ENCODE results near the gene KIF26B. TPM values are rescaled to one million over a fixed set of nuclear protein-coding genes. Genes with fewer than 3 reads are reported as not detected.

KIF26B gene
- total RNA-seq, 6 experiments from 2014 or later: 0.31 to 0.55 (median 0.35) TPM

DNA sequence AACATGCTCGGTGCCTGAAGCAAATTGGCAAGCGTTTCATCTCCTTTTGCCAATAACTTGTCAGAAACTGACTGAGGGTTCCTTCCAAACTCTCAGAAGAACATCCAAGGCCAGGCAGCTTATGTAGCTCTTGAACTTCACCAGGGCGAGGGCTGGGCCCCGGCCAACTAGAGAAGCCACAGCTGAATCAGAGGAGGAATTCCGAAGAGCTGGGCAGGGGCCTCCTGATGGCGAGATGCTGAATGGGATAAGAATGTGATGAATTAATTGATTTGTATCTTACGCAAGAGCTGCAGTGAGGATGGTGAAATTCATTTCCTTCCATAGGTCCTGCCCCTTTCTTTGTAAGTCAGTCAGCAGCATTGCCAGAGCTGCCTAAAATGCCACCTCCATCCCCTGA, 345.8 kb downstream of the KIF26B start:
- WGBS (ENCODE audit: insufficient coverage, low coverage, low lambda C conversion rate, missing lambda C conversion rate): 61% methylated on average over 3 of the region's 7 CpGs
- intact Hi-C loops (cut with DNase I): no loop called here
- Histone ChIP-seq H3K36me3 (no peaks in the 10 kb centered on the region), H3K27ac (no peak overlapping the region), H3K4me1 (no peaks in the 10 kb centered on the region), H3K9me3 (no peaks in the 10 kb centered on the region), H3K4me3 (no peak overlapping the region), H3K27me3 (no peaks in the 10 kb centered on the region)
- TF ChIP-seq, protein P1, sequence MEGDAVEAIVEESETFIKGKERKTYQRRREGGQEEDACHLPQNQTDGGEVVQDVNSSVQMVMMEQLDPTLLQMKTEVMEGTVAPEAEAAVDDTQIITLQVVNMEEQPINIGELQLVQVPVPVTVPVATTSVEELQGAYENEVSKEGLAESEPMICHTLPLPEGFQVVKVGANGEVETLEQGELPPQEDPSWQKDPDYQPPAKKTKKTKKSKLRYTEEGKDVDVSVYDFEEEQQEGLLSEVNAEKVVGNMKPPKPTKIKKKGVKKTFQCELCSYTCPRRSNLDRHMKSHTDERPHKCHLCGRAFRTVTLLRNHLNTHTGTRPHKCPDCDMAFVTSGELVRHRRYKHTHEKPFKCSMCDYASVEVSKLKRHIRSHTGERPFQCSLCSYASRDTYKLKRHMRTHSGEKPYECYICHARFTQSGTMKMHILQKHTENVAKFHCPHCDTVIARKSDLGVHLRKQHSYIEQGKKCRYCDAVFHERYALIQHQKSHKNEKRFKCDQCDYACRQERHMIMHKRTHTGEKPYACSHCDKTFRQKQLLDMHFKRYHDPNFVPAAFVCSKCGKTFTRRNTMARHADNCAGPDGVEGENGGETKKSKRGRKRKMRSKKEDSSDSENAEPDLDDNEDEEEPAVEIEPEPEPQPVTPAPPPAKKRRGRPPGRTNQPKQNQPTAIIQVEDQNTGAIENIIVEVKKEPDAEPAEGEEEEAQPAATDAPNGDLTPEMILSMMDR (IDR thresholded peaks at IDR 0.05): no peak
- TF ChIP-seq POLR2A (IDR thresholded peaks at IDR 0.05): no peak
- ATAC-seq (no peak), DNase-seq (no peak)

DNA sequence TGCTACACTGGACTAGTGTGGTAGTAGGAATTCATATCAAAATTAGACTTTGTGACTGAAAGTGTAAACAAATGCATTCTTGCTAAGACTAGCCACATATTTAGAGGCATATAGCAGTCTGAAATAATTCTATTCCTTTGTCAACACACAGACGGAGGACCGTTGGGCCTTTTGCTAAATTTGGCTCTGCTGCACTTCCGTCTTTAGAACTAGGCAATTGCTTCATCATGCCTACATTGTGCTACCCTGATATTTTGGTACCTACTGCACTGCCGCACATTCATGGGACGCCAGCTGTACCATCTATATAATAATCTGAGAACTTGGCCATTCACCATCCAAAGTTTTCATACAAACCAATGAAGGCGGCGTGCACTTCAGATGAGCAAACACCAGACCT, 346.8 kb downstream of the KIF26B start:
- Histone ChIP-seq H3K27me3 (no peaks in the 10 kb centered on the region), H3K4me3 (no peak overlapping the region), H3K4me1 (no peaks in the 10 kb centered on the region), H3K9me3 (no peaks in the 10 kb centered on the region), H3K27ac (no peak overlapping the region), H3K36me3 (no peaks in the 10 kb centered on the region)
- WGBS (ENCODE audit: insufficient coverage, low coverage, low lambda C conversion rate, missing lambda C conversion rate): 73% methylated on average over 7 of the region's 7 CpGs
- DNase-seq: no peak
- TF ChIP-seq POLR2A (IDR thresholded peaks at IDR 0.05): no peak
- intact Hi-C loops (cut with DNase I): no loop called here
- ATAC-seq: no peak

DNA sequence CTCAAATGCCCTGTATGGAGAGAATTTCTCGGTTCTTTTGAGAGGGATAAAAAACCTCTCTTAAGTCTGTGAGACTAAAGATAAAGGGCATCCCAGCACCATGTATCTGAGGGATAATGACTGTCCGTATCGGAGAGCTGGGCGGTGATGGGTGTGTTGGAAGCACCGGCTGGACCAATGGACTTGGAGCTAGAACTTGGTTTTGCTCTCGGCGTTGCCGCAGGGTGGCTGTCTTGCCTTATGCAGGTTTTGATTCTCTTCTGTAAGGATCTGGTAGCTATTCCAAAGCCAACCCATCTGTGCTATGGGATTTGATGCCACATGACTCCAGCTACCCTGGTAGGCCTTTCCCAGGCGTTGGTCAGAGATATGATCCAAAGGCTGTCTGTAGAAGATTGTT, 348.8 kb downstream of the KIF26B start:
- Histone ChIP-seq H3K36me3 (no peaks in the 10 kb centered on the region), H3K27me3 (no peaks in the 10 kb centered on the region), H3K4me1 (no peaks in the 10 kb centered on the region), H3K4me3 (no peak overlapping the region), H3K27ac (no peak overlapping the region), H3K9me3 (no peaks in the 10 kb centered on the region)
- intact Hi-C loops (cut with DNase I): no loop called here
- DNase-seq (no peak), ATAC-seq (no peak)
- no peak for TF ChIP-seq POLR2A (IDR thresholded peaks at IDR 0.05)
- WGBS (ENCODE audit: insufficient coverage, low coverage, low lambda C conversion rate, missing lambda C conversion rate): 93% methylated on average over 2 of the region's 9 CpGs

DNA sequence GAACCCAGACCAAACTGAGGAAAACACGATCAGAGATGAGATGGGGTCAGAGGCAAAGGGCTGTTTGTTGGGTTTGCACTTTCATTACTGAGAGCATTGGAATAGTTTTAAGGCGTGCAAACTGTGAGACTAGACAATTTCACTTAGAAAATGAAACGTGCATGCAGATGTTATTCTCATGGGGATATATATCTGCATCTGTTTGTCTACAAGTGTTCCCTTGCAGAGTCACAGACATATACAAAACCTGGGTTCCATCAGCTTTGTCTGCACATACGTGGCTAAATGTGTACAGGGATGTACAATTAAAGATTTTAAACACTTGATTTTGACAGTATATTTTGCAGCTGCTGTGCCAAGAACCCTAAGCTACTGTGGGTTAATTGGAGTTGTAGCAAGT, 355.4 kb downstream of the KIF26B start:
- Histone ChIP-seq H3K4me1 (no peaks in the 10 kb centered on the region), H3K4me3 (no peak overlapping the region), H3K36me3 (no peaks in the 10 kb centered on the region), H3K27ac (no peak overlapping the region), H3K9me3 (no peaks in the 10 kb centered on the region), H3K27me3 (no peaks in the 10 kb centered on the region)
- intact Hi-C loops (cut with DNase I): no loop called here
- DNase-seq (no peak), ATAC-seq (no peak)
- TF ChIP-seq, protein P1 (IDR thresholded peaks at IDR 0.05): no peak
- no peak for TF ChIP-seq POLR2A (IDR thresholded peaks at IDR 0.05)
- WGBS (ENCODE audit: insufficient coverage, low coverage, low lambda C conversion rate, missing lambda C conversion rate): 29% methylated on average over 3 of the region's 4 CpGs

DNA sequence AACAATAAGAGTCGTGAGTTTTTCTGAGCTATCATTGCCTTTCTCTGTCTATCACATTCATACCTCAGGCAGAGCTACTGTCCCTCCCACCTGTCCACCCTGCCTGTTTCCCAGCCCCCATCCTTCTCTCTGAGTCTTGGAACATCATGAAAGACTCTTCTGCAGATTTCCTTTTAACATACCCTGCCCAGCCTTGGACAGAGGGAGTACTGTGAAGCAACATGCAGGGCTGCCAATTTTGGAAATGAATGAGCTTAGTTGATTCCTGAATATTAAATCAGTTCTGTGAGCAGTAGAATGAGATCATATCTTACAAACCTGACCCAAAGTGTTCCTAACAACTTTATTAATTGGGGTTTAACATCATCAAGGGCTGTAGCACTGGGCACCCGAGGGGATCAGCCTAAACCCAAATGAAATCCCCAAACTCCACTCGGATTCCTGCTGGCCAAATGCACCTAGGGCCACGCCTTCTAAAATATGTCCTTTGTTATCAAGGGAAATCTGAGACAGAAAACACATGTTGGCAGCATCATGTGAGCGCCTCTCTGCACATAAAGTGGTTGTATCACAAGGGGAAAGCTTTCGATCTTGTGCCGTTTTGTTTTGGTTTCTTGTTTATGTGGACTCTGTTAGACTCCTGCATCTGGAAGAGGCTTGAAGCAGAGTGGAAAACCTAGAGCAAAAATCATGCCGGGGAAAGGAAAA, 357.6 kb downstream of the KIF26B start:
- Histone ChIP-seq H3K27me3 (no peaks in the 10 kb centered on the region), H3K9me3 (no peaks in the 10 kb centered on the region), H3K27ac (no peak overlapping the region), H3K4me1 (no peaks in the 10 kb centered on the region), H3K4me3 (no peak overlapping the region), H3K36me3 (no peaks in the 10 kb centered on the region)
- ATAC-seq: no peak
- 65% methylated on average over 6 of the region's 8 CpGs for WGBS (ENCODE audit: insufficient coverage, low coverage, low lambda C conversion rate, missing lambda C conversion rate)
- DNase-seq: no peak
- intact Hi-C loops (cut with DNase I): no loop called here
- TF ChIP-seq POLR2A (IDR thresholded peaks at IDR 0.05): no peak
- TF ChIP-seq, protein P1 (IDR thresholded peaks at IDR 0.05): no peak
